Activated T-cell treated with anti-CD3 and anti-CD28 coated beads, Interleukin-2, amount 50 U/mL, for 48 hours (primary cell): ENCODE data around the gene OPCML.

Experiments used
- DNase-seq, 2 experiments: peaks; one replicate each; pipeline ENCODE4 v3.0.0-alpha.2; 2020

The OPCML gene

DNA sequence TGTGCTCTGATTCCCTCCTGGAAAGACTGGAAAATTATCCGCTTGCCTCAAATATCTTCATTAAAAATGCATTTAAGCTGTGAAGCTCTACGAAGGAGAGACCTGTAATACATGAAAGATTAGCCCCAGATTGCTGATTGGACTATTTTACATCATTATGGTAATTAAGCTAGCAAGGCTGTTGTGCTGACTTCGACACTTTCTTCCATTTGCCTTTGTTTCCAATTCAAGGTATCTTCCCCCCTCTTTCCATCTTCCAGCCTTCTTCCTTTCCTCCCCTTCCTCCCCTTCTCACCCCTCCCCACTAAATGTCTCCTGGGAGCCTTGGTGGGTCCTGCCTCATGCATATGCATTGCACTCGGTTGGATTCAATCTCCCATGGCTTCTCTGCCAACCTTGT, 710.8 kb downstream of the OPCML start:
- no peak for DNase-seq

GRCh38 chr11:132821014-132821413, 711.3 kb downstream of the OPCML start:
- no peak for DNase-seq

DNA sequence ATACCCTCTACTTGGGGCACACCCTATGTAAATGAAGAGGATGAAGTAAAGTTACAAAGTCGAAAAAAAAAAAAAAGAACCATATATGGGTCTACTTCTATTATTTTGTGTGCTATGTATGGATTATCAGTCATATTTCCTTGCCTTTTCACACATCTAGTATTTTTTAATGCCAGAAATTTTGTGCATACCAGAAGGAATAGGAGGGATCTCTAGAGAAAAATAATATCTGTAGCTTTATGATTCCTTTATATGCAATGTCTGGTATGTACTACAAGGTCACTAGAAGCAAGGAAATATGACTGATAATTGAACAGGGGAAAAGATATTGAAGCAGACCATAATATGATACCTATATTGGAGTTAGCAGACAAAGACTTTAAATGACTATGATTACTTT, 713.4 kb downstream of the OPCML start:
- no peak for DNase-seq

DNA sequence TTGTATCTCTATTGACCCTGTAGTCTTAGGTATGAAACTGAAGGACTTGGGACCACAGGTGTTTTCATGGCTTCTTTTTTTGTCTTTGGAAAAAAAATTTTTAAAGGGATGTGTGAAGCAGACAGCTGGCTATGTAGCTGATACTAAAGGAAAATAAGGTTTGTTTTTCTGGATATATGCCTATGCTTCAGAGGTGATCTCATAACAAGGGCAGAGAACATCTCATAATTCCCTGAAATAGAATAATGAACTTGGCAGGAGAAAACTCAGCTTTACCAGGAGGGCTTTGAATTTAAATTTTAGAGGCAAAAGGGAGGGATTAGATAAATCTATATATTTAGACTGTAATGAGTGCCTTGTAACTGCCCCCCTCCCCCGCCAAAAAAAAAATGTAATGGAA, 714.9 kb downstream of the OPCML start:
- no peak for DNase-seq

DNA sequence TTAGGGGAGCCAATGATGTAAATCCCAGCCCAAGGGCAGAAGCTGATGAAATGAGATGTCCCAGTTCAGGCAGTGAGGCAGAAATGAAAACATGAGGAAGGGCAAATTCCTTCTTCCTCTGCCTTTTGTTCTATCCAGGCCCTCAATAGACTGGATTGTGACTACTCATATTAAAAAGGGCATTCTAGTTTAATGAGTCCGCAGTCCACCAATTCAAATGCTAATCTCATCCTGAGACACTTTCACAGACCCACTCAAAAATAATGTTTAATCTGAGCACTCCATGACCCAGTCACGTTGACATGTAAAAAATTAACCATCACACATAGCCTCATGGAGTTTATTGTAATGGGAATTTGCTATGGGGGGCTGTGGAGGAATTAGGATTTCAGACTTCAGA, 717.9 kb downstream of the OPCML start:
- DNase-seq: no peak

DNA sequence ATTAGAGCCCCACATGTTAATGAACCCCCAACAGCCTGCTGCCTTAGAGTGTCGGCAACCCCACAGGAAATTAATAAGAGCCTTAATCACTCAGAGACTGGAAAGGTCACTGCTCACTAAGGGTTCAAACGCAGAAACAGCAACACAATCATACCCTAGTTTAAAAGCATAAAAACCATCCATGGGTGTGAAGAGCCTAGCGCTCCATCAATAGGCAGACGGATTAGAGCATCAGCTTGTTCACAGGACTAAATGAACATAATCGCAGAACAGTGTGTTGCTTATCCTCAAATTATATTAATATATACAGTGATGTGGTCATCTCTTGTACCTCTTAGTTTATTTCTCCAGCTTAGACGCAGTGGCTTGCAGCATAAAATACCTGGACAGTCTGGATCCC, 720.7 kb downstream of the OPCML start:
- DNase-seq: no peak

DNA sequence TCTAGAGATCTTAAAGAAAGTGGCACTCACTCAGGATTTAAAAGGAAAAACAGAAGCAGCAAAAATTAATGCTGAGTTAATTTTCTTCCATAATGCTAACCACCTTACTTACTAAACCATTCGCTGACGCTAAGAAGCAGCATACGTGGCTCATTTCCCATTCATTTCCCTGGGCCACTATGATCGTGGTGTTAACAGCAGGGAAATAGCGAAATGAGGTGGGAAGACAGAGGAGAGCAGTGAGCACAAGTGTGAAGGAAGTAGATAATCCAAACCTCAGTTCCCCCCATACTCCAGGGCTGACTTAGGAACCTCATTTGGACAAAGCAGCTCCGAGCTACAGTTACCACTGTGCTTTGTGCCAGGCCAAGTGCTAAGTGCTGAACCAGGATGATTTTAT, 723.2 kb downstream of the OPCML start:
- no peak for DNase-seq

DNA sequence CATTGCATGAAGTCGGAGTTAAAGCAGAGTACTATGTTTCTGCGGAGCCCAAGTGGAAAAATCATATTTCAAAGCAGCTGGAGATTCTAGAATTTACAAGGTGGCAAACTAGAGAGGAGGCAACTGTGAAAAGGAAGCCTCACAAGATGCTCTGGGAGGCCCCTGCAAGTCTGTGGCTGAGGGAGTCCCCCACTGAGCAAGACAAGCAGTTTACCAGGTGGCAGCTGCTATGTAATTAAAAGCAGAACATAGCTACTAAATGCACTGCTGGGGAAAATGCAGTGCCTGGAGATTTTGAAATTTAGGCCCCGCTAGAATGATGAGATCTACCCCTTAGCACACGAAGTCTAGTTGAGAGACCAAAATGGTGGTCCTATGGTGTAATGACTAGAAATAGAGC, 728.0 kb downstream of the OPCML start:
- DNase-seq: no peak

- DNase-seq: no peak
Observed at GRCh38 chr11:132803436-132803835, 728.9 kb downstream of the OPCML start.

- no peak for DNase-seq
Observed at GRCh38 chr11:132802947-132803346, 729.4 kb downstream of the OPCML start.

DNA sequence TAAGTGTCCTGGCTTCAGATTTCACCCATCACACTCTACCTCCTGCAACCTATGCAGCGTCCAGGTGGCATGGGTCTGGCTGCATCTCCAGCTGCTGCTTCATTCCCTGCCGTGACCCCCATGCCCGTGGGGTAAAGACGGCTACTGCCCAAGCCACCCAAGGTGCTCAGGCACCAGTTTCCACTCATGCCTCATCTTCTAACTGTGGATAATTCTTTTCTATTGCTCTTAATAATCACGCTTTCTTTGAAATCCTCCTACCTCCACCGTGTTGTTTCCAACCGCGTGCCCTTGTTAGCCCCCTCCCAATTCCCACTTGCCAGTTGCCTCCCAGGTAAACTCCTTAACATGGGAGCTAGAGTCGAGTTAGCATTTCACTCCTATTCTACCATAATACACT, 738.5 kb downstream of the OPCML start:
- no peak for DNase-seq

GRCh38 chr11:132792341-132793140, 739.8 kb downstream of the OPCML start:
- no peak for DNase-seq

DNA sequence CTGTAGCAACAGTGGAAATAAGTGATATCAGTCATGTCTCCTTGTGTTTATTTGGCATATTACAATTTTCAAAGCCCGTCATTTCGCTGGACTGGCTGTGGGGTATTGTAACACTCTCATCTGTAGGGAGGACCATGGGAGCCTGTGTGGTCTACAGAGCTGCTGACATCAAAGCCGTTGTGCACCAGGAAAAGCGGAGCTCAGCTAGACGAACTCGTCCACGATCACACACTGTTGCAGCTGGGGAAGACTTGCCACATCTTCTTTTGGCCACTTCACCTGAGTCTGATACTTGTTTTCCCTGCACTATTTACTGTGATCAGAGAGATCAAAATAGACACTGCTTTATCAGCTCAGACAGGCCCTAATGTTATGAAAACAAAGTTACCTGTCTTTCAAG, 741.3 kb downstream of the OPCML start:
- no peak for DNase-seq

GRCh38 chr11:132790466-132790865, 741.8 kb downstream of the OPCML start:
- DNase-seq: no peak

- DNase-seq: no peak
Observed at GRCh38 chr11:132788816-132789325, 743.4 kb downstream of the OPCML start.

DNA sequence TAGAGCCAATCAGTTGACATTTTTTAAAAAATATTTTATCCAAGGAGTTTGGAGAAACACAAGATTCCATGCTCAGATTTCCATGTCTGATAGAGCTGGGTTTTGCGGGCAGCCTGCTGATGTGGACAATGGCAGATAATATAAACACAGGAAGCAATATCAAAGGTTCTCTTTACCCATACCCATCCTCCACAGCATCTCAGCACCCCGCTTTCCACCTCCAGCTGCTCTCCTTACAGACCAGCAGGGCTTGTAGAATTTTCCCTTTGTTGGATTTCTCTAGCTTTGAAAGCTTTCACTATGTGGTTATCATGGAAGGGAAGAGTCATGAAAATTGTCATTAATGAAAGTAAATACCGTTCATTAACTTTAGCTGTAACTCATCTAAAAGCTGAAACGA, 746.4 kb downstream of the OPCML start:
- no peak for DNase-seq

DNA sequence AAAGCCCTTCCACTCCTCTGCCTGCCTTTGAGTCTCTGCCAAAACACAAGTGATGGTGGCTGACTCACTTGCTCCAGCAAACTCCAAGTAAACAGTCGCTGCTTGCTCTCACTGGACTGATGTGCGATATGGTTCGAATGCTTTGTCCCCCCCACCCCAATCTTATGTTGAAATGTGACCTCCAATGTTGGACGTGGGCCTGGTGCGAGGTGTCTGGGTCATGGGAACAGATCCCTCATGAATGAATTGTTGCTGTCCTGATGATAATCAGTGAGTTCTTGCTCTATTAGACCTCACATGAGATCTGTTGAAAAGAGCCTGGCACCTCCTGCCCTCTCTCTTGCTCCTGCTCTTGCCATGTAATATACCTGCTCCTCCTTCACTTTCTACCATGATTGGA, 747.9 kb downstream of the OPCML start:
- no peak for DNase-seq

DNA sequence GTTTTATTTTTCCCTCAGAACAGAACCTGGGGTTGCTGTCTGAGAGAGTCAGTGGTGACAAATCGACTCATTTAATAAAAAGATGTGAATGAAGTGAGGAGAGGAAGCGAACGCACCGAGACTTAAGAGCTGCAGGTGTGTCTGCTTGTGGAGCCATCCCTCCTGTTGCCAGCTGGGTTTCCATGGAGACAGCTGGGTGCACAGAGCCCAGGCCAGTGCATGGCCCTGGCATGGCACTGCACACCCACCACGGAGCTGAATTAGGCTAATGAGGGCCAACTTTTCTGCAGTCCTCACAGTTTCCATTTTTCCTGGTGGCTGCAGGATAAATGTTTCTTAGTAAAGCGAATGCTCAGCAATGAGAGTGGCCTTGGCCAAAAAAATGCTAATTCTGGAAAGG, 750.2 kb downstream of the OPCML start:
- no peak for DNase-seq

GRCh38 chr11:132780046-132780445, 752.3 kb downstream of the OPCML start:
- no peak for DNase-seq

DNA sequence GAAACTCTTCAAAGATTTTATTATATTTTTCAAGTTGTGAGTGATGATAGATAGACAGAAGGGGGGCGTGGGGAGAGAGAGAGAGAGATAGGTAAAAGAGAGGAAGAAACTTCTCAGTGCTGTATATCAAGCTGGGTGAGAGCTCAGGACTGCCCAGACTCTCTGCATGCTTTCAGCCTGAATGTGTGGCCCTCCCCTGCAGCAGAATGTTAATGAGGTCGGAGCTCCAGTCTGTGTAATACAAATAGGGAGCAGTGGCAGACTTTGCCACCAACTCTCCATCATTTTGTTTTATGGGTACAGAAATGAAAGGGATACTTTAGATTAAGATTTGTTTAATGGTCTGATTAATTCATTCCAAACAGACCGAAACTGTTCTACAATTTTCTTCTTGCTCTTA, 752.8 kb downstream of the OPCML start:
- DNase-seq: no peak

DNA sequence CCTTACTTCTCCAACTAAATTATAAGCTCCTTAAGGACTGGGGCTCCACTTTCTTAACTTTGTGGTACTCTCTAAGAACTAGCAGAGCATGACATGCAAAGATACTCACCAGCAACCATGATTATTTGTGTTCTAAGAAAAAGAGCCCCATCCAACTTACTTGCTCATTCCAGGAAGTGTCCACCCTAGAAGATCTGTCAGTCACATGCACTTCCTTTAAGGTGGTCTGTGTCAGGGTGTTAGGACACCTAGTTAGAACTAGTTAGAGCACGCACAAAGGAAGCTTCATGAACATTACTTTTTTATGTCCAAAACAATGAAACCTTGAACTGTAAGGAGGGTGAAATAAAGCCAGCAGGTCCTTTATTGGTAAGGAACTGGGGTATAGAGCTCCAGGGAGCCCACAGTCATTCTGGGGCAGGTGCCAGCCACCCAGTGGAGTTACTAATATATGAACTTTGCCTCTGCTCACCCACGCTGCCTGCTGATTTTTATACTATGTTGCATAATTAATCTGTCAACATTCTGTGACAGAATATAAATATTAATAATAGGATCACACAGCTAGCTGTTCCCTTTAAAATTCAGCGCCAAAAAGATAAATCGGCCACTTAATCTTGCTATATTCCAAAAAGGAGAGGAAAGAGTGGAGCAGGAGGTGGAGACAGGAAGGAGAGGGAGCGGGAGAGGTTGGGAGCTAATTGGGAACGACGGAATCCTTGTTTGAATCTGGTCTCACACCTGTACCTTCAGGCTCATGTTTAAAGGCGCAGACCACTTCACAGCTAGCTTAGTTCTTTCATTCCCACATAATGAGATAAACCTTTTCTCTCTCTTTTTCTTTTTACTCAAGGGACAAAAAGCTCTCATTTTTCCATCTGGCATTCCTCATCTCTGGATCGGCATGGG, 755.0 kb downstream of the OPCML start:
- DNase-seq: no peak

GRCh38 chr11:132773751-132774150, 758.5 kb downstream of the OPCML start:
- no peak for DNase-seq

DNA sequence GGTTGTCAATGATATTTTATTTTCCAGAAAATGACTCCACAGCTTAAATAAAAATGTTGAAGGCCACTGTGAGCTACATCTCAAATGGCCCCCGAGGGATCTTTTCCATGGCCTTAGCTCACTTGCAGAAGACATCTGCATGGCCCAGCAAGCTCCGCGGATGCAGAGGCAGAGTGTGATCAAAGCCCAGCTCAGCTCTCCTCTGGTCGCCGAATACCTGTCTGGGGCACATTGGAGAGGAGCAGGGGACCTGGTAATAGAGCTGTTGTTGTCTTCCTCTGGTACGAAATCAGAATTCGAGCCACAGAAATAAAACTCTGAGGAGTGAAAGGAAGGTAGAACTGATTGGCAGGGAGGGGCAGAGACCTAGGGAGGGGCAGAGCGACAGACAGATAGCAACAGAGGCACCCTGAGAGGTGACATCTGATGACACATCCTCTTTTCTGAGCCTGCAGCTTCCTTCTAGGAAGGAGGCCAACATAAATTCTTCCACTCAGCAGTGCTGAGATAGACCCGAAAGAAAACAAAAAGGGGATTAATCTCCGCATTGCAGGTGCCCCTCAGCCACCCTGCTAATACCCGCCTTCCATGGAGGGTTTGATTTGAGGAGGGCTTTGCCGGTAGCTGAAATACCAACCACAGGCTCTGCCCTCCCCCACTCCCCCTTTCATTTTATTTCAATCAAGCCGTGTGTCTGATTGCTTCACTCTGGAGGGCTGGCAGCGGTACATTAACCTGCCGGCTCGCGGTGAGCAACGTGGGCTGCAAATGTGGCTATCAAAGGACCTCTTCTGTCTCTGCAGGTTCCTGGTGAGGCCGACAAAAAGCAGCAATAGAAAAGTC, 759.4 kb downstream of the OPCML start:
- no peak for DNase-seq
